GM12873 (cell line): Measurements from ENCODE around the gene ZP1.

Source experiments
- TF ChIP-seq, protein P1 (sequence below): IDR thresholded peaks from 2 replicates; pipeline ENCODE4 v1.5.1; 2012; ENCODE audit warnings: low read depth, mild to moderate bottlenecking, moderate library complexity, low read length, control low read depth; ENCODE audit not compliant: insufficient read depth; ENCODE audit errors: missing control alignments

The ZP1 gene

GRCh38 chr11:60831143-60831500 lies 36.2 kb upstream of the ZP1 start:
- TF ChIP-seq, protein P1, sequence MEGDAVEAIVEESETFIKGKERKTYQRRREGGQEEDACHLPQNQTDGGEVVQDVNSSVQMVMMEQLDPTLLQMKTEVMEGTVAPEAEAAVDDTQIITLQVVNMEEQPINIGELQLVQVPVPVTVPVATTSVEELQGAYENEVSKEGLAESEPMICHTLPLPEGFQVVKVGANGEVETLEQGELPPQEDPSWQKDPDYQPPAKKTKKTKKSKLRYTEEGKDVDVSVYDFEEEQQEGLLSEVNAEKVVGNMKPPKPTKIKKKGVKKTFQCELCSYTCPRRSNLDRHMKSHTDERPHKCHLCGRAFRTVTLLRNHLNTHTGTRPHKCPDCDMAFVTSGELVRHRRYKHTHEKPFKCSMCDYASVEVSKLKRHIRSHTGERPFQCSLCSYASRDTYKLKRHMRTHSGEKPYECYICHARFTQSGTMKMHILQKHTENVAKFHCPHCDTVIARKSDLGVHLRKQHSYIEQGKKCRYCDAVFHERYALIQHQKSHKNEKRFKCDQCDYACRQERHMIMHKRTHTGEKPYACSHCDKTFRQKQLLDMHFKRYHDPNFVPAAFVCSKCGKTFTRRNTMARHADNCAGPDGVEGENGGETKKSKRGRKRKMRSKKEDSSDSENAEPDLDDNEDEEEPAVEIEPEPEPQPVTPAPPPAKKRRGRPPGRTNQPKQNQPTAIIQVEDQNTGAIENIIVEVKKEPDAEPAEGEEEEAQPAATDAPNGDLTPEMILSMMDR: peak; percentile 94

- TF ChIP-seq, protein P1: no peak
Observed at GRCh38 chr11:60831501-60832079, 35.8 kb upstream of the ZP1 start.

GRCh38 chr11:60834742-60835533 lies 32.4 kb upstream of the ZP1 start:
- TF ChIP-seq, protein P1: no peak

DNA sequence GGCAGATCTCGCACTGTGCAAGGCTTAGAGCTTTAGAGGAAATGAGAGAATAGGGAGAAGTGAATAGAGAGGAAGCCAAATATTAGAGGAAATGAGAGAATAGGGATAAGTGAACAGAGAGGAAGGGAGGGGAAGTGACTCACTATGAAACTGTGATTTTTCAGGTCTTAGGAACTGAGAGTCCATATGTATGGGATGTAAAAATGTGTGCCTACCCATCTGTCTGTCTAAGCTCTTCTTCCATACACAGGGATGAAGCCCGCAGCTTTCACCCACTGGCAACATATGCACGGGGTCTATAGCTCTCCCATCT lies 31.9 kb upstream of the ZP1 start:
- TF ChIP-seq, protein P1: no peak

GRCh38 chr11:60836866-60837515 lies 30.4 kb upstream of the ZP1 start:
- TF ChIP-seq, protein P1: no peak

GRCh38 chr11:60838132-60838531 lies 29.2 kb upstream of the ZP1 start:
- TF ChIP-seq, protein P1: peak; percentile 36
